Measurements from ENCODE around the gene CBL.

GRCh38 chr11:119266517-119267255 is 60.5 kb downstream of the CBL start:
- TF ChIP-seq CTCF (conservative IDR thresholded peaks at IDR 0.05; ENCODE audit: low read length) (no peak), EZH2phosphoT487 (IDR thresholded peaks at IDR 0.05; ENCODE audit: borderline replicate concordance) (no peak)
